ENCODE data around the gene MAP4K4.

MAP4K4 gene

GRCh38 chr2:101815739-101816391, 118.4 kb downstream of the MAP4K4 start:
- DNase-seq (ENCODE audit: low read depth): no peak

GRCh38 chr2:101816598-101816997, 119.1 kb downstream of the MAP4K4 start:
- no peak for DNase-seq (ENCODE audit: low read depth)

DNA sequence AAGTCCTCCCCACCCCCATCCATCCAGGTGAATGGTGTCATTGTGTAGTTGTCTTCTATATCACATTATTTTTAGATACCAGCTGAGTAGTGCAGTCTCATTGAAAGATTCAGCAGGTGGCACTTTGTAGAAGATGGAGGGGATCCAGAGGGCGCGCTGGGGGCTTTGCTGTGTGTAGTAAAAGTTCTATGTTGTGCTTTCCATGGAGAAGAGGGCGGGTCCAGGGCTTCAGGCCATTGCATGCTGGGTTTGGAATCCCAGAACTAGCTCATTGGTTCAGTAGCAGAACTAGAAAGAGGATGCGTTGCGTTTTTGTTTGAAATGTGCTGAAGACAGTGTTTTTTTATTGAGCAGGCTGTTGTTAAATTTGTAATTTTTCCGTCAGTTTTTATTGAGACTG, 120.0 kb downstream of the MAP4K4 start:
- no peak for DNase-seq (ENCODE audit: low read depth)

DNA sequence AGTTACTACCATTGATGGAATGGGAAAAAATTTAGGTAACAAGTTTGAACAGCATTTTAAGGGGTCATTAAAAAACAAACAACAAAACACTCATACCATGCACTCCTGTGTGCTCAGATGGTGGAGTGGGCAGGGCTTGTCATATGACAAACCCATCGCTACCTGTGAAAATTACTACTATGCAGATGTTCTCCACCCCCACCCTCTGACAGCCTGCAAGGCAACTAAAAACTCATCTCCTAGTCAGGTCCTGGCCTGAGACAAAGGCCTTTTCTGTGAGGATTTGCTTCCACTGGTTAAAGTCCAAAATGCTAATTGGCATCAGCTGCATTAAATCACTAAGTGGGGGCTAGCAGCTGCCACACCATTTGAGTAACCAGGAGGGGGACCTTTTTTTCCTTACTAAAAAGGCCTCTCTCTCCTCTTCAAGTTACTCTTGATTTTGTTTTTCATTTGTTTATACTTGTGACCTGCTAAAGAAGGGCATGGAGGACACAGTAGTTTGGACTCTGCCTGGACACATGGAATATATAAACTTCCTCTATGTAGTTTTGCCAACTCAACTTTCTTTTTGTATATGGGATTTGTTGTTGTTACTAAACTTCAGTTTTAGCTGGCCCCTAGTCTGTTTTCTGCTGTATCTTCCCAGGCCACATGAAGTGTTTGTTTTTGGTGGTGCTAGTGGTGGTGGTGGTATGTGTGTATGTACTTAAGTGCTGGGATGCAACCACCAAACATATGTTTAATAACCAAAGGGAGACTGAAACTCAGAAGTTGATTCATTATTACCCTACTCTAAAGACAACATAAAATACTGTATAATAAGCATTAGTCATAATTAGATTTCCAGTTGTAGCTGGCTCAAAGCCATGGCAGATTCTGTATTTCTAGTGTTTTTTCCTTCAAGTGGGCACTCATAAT, 121.3 kb downstream of the MAP4K4 start:
- DNase-seq (ENCODE audit: low read depth): no peak

- DNase-seq (ENCODE audit: low read depth): no peak
Observed at GRCh38 chr2:101820519-101820918, 123.0 kb downstream of the MAP4K4 start.

DNA sequence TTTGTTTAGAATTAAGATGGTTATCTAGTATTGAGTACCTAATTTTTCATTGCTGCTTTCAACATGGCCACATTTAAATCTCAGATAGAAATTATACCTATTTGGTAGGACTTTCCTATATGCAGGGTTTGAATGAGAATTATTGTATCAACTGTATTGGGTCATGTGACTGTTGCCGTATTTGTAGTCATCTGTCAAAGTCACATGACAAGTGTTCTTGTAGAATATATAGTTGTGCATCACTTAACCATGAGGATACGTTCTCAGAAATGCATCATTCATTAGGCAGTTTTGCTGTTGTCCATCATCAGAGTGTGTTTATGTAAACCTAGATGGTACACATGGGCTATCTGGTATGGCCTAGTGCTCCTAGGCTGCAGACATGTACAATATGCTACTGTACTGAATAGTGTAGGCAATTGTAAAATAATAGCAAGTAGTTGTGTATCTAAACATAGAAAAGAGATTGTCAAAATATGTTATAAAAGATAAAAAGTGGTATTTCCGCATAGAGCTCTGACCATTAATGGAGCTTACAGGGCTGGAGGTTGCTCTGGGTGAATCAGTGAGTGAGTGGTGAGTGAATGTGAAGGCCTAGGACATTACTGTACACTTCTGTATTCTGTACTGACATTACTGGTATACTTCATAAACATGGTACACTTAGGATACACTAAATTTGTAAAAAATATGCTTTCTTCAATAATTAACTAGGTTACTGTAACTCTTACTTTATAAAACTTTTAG, 123.7 kb downstream of the MAP4K4 start:
- DNase-seq (ENCODE audit: low read depth): no peak

DNA sequence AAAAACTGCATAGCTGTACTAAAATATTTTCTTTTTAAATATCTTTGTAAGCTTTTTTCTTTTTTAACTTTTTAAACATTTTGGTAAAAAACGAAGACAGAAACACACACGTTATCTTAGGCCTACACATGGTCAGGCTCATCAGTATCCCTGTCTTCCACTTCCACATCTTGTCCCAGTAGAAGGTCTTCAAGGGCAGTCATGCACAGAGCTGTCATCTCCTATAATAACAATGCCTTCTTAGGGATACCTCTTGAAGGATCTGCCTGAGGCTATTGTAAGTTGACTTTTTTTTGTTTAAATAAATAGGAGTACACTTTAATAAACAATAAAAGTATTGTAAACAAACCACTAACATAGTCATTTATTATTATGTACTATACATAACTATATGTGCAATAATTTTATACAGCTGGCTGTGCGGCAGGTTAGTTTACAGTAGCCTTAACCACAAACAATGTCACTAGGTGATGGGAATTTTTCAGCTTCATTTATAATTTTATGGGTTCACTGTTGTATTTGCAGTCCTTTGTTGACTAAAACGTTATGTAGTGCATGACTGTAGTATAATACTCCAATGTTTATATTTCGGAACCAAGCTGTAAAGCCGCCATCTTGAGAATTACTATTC, 124.4 kb downstream of the MAP4K4 start:
- no peak for DNase-seq (ENCODE audit: low read depth)

DNA sequence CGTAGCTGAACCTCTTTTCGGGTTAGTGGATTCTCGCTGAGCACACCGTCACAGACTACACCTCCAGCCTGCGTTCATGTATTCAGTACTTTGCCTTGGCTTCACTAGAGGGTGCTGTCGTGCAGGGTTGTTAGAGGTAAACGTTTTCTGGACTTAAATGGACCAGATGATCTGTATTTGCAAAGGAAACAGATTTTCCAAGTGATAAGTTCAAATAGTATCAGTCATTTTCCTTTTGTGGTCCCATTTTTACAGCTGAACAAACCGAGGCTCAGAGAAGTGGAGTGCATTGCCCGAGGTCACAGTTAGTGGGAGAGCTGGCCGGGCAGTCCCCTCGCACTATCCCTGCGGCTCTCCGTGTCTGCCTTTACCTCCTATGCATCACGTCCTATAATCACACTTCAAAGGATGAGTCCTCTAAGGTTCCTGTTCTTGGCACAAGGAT, 125.9 kb downstream of the MAP4K4 start:
- DNase-seq (ENCODE audit: low read depth): no peak

GRCh38 chr2:101823859-101824258, 126.4 kb downstream of the MAP4K4 start:
- DNase-seq (ENCODE audit: low read depth): no peak

- no peak for DNase-seq (ENCODE audit: low read depth)
Observed at GRCh38 chr2:101826716-101827115, 129.2 kb downstream of the MAP4K4 start.

DNA sequence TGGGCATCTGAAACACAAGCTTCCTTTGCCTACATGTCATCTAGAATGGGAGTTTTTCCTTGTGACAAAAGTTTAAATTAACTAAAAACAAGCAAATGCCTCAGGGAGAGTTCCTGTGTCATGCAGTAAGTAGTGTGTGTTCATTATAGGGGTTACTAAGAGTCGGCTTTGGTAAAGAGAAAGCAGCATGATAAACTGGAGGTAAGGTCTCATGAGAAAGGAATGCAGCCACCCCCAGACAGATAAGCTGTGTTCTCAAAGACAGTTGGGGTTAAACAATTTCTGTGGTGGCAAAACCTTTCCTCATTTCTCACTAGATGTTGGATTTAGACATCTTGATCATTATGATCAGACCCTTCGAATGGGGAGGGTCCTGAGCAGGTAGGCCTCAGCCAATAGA, 129.7 kb downstream of the MAP4K4 start:
- DNase-seq (ENCODE audit: low read depth): no peak

- no peak for DNase-seq (ENCODE audit: low read depth)
Observed at GRCh38 chr2:101828257-101828656, 130.8 kb downstream of the MAP4K4 start.

DNA sequence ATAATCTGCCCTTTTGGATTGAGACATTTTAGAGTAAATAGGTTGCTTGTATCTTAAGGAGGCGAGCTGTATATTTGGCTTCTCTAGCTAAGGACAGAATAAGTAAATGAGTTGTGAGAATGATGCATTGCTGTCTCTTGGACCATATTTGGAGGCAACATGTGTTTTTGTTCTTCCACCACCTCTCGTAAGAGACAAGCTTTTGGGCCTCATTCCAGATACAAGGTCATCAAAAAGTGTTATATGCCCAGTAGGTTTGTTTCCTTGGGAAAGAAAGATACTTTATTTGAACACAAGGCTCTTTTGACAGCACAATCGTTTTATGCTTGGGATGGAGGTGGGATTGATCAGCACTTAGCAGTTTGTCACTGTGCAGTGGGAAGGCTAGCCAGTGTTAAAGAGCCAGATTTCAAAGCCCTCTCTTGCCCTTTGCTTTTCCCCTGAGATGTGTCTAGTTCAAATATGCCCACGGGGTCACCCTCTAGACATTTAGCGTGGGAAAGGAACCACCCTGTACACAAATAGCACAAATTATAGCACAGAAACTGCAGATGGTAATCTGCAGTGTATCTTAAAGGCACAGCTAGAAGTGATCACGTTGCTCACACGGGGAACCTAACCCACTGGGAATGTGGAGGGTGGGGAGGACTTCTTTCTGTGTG, 131.3 kb downstream of the MAP4K4 start:
- DNase-seq (ENCODE audit: low read depth): no peak

DNA sequence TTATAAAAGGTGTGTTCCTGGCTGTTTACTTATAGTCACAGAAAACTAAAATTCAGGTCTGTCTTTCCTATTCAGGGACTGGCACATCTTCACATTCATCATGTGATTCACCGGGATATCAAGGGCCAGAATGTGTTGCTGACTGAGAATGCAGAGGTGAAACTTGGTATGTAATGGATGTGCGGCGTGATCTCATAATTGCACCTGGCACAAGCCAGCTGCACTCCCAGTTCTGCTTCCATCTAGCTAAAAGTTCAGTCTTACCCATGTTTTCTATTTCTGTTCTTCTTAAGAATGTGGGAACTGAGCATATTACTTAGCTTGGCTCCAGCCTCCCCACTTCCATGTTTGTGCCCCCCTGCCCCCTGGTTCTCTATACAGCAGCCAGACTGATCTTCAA, 131.9 kb downstream of the MAP4K4 start:
- no peak for DNase-seq (ENCODE audit: low read depth)

GRCh38 chr2:101830146-101830545, 132.6 kb downstream of the MAP4K4 start:
- no peak for DNase-seq (ENCODE audit: low read depth)

GRCh38 chr2:101830555-101830954, 133.0 kb downstream of the MAP4K4 start:
- no peak for DNase-seq (ENCODE audit: low read depth)

GRCh38 chr2:101831351-101831865, 133.9 kb downstream of the MAP4K4 start:
- DNase-seq (ENCODE audit: low read depth): no peak

DNA sequence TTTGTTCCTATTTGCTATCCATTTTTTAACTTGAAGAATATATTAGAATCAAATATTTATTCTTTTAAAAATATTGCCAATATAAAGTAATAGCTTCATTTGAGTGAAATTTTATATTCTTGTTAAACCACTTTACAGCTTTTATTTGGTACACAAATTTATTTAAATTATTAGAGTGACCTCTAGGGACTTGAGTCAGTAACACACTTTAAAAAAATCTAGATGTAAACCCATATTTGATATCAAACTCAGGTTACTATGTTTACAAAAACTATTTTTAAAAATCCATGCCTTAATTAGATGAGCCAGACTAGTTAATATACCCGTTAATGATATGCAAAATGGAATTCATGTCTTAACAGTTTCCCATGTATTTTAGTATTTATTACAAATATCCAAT, 134.6 kb downstream of the MAP4K4 start:
- no peak for DNase-seq (ENCODE audit: low read depth)

DNA sequence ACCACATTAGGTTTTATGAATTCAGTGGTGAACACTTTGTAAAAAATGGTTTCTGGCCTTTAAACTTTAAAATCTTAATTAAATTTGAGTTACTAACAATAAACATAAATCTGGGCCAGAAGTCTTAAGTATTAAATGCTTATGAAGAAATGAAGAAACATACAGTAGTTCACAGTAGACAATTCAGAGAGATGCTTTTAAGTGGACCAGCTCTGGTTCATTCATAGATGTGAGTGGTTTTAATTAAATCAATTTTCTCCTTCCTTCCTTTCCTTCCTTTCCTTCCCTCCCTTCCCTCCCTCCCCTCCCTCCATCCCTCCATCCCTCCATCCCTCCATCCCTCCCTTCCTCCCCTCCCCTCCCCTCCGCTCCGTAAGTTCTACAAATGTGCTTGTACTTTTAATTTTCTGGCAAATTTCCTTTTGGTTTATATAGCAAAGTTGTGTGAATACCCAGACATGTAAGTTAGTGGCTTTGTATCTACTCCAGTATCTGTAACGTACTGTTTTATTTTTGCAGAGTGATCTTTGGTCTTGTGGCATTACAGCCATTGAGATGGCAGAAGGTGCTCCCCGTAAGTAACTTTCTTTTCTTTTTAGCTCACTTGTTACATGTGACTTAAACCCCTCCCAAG, 136.5 kb downstream of the MAP4K4 start:
- DNase-seq (ENCODE audit: low read depth): no peak

- no peak for DNase-seq (ENCODE audit: low read depth)
Observed at GRCh38 chr2:101837354-101837753, 139.8 kb downstream of the MAP4K4 start.
